Activated CD4-positive, alpha-beta T cell treated with anti-CD3 and anti-CD28 coated beads for 36 hours (primary cell): ENCODE data around the gene PCSK6. TPM values are rescaled to one million over a fixed set of nuclear protein-coding genes. Genes with fewer than 3 reads are reported as not detected.
"Not testable (repeated sequence)": the region's sequence is repeated elsewhere in the genome, so short reads cannot be mapped to it uniquely, and the experiment has no call there.

Source experiments
- ATAC-seq: fragments of 200-7000 bp; cut with Tn5 transposase; one replicate; pipeline ENCODE4 v1.10.0; 2021; ENCODE audit warnings: mild to moderate bottlenecking, moderate library complexity
- CTCF ChIA-PET: fragments of 350-600 bp; sonication (Branson Sonifier 250); formaldehyde crosslinking; loops from one replicate; lab custom pipeline; 2021; ENCODE audit warnings: antibody characterized with exemption; lab: Charles Lee
- POLR2A ChIA-PET: fragments of 350-600 bp; sonication (Branson Sonifier 250); formaldehyde crosslinking; loops from one replicate; lab custom pipeline; 2021; ENCODE audit warnings: antibody characterized with exemption, inconsistent platforms; lab: Charles Lee
- DNase-seq: peaks from one replicate; pipeline ENCODE4 v3.0.0-alpha.2; 2020
- H3K27ac Mint-ChIP-seq: one replicate; pipeline ENCODE4 v1.8.0; 2021; ENCODE audit warnings: mixed read lengths
- H3K27me3 Mint-ChIP-seq: one replicate; pipeline ENCODE4 v1.8.0; 2021; ENCODE audit warnings: mixed read lengths
- H3K36me3 Mint-ChIP-seq: one replicate; pipeline ENCODE4 v1.8.0; 2021; ENCODE audit warnings: low read depth, mixed read lengths
- H3K4me1 Mint-ChIP-seq: one replicate; pipeline ENCODE4 v1.8.0; 2021; ENCODE audit warnings: mixed read lengths
- H3K4me3 Mint-ChIP-seq: one replicate; pipeline ENCODE4 v1.8.0; 2021; ENCODE audit warnings: mild to moderate bottlenecking, moderate library complexity, mixed read lengths
- H3K9me3 Mint-ChIP-seq: one replicate; pipeline ENCODE4 v1.8.0; 2021; ENCODE audit warnings: low read depth, mixed read lengths
- intact Hi-C, 2 experiments: fragments of 100-400 bp; cut with DNase I in 1 of 2; cut with micrococcal nuclease in 1 of 2; formaldehyde crosslinking; loops; one replicate each; pipeline versions ENCODE4 v1.14.2 to v1.15.1; 2022 to 2024; cut with DNase I, micrococcal nuclease
- total RNA-seq, 2 experiments: library from RNA; stranded (reverse); gene quantifications; one replicate each; pipeline ENCODE4 v1.2.3, GENCODE V29; 2021

The PCSK6 gene
- total RNA-seq, 2 experiments from 2014 or later = 0.75 to 0.95 TPM

- Mint-ChIP-seq H3K27ac (no peak overlapping the region), H3K9me3 (no peaks in the 10 kb centered on the region)
Observed at GRCh38 chr15:101349047-101349951, 140.2 kb downstream of the PCSK6 start.

GRCh38 chr15:101348643-101349042, 140.9 kb downstream of the PCSK6 start:
- POLR2A ChIA-PET = no interaction called here
- Mint-ChIP-seq H3K4me1 (no peaks in the 10 kb centered on the region), H3K27me3 (peaks cover 19% of the 10 kb centered on the region), H3K36me3 (no peaks in the 10 kb centered on the region), H3K9me3 (no peaks in the 10 kb centered on the region), H3K27ac (no peak overlapping the region), H3K4me3 (no peak overlapping the region)
- ATAC-seq (no peak), DNase-seq (no peak)
- intact Hi-C loops = no loop called here
- CTCF ChIA-PET = interaction anchor here (1.4 kb wide), 1 partner anchor 309 kb away, joined by 3 read pairs; no protein-coding TSS in a partner anchor

More at GRCh38 chr15:101349047-101349951, 140.2 kb downstream of the PCSK6 start:
- Mint-ChIP-seq H3K4me1 (no peaks in the 10 kb centered on the region), H3K27me3 (peaks cover 17% of the 10 kb centered on the region), H3K36me3 (no peaks in the 10 kb centered on the region), H3K4me3 (no peak overlapping the region)
- ChIA-PET CTCF (interaction anchor here (1.4 kb wide), 1 partner anchor 308 kb away, joined by 3 read pairs; no protein-coding TSS in a partner anchor), POLR2A (no interaction called here)
- intact Hi-C loops = no loop called here
- DNase-seq (no peak), ATAC-seq (no peak)

GRCh38 chr15:101348015-101348414, 141.5 kb downstream of the PCSK6 start:
- no peaks in the 10 kb centered on the region for H3K36me3 Mint-ChIP-seq
- H3K27me3 Mint-ChIP-seq = peaks cover 18% of the 10 kb centered on the region
- POLR2A ChIA-PET = no interaction called here
- DNase-seq (no peak), ATAC-seq (no peak)
- CTCF ChIA-PET = interaction anchor here (1.4 kb wide), 1 partner anchor 309 kb away, joined by 3 read pairs; no protein-coding TSS in a partner anchor
- no peak overlapping the region for H3K4me3 Mint-ChIP-seq
- H3K4me1 Mint-ChIP-seq = no peaks in the 10 kb centered on the region
- intact Hi-C loops = no loop called here
- H3K27ac Mint-ChIP-seq = no peak overlapping the region
- H3K9me3 Mint-ChIP-seq = no peaks in the 10 kb centered on the region

- POLR2A ChIA-PET = no interaction called here
- H3K4me3 Mint-ChIP-seq = no peak overlapping the region
- CTCF ChIA-PET = interaction anchor here (0.7 to 1.0 kb wide), 2 partner anchors 45 to 139 kb away, joined by 3 to 7 read pairs; no protein-coding TSS in a partner anchor
- DNase-seq (no peak), ATAC-seq (no peak)
- intact Hi-C loops = no loop called here
- H3K27me3 Mint-ChIP-seq = peaks cover 17% of the 10 kb centered on the region
- no peak overlapping the region for H3K27ac Mint-ChIP-seq
- no peaks in the 10 kb centered on the region for H3K36me3 Mint-ChIP-seq
- no peaks in the 10 kb centered on the region for H3K9me3 Mint-ChIP-seq
- H3K4me1 Mint-ChIP-seq = no peaks in the 10 kb centered on the region
Observed at GRCh38 chr15:101347454-101347853, 142.1 kb downstream of the PCSK6 start.

- POLR2A ChIA-PET = no interaction called here
- H3K27ac Mint-ChIP-seq = no peak overlapping the region
- no peaks in the 10 kb centered on the region for H3K9me3 Mint-ChIP-seq
- DNase-seq (no peak), ATAC-seq (no peak)
- H3K27me3 Mint-ChIP-seq = peaks cover 20% of the 10 kb centered on the region
- CTCF ChIA-PET = interaction anchor here (0.7 to 1.0 kb wide), 2 partner anchors 44 to 140 kb away, joined by 3 to 7 read pairs; no protein-coding TSS in a partner anchor
- no peaks in the 10 kb centered on the region for H3K4me1 Mint-ChIP-seq
- no peaks in the 10 kb centered on the region for H3K36me3 Mint-ChIP-seq
- intact Hi-C loops = no loop called here
- H3K4me3 Mint-ChIP-seq = no peak overlapping the region
Observed at GRCh38 chr15:101346928-101347327, 142.6 kb downstream of the PCSK6 start.

GRCh38 chr15:101342056-101342455, 147.5 kb downstream of the PCSK6 start:
- H3K27me3 Mint-ChIP-seq = peaks cover 24% of the 10 kb centered on the region
- peaks cover 4% of the 10 kb centered on the region for H3K9me3 Mint-ChIP-seq
- H3K27ac Mint-ChIP-seq = no peak overlapping the region
- no peaks in the 10 kb centered on the region for H3K36me3 Mint-ChIP-seq
- ChIA-PET POLR2A (no interaction called here), CTCF (interaction anchor here (1.1 kb wide), 1 partner anchor 18 kb away, joined by 3 read pairs; no protein-coding TSS in a partner anchor)
- H3K4me3 Mint-ChIP-seq = no peak overlapping the region
- DNase-seq (no peak), ATAC-seq (no peak)
- H3K4me1 Mint-ChIP-seq = no peaks in the 10 kb centered on the region
- intact Hi-C loops = no loop called here

- Mint-ChIP-seq H3K27ac (no peak overlapping the region), H3K4me3 (no peak overlapping the region), H3K4me1 (peaks cover 11% of the 10 kb centered on the region), H3K27me3 (peaks cover 11% of the 10 kb centered on the region), H3K36me3 (peaks cover 6% of the 10 kb centered on the region), H3K9me3 (peaks cover 13% of the 10 kb centered on the region)
- intact Hi-C loops = no loop called here
- DNase-seq = no peak
- ATAC-seq = no peak
- ChIA-PET POLR2A (no interaction called here), CTCF (interaction anchor here (1.3 kb wide), 1 partner anchor 18 kb away, joined by 4 read pairs; no protein-coding TSS in a partner anchor)
Observed at GRCh38 chr15:101338502-101339057, 150.9 kb downstream of the PCSK6 start.

GRCh38 chr15:101337976-101338375, 151.5 kb downstream of the PCSK6 start:
- no peak overlapping the region for H3K4me3 Mint-ChIP-seq
- DNase-seq (no peak), ATAC-seq (no peak)
- POLR2A ChIA-PET = no interaction called here
- peaks cover 6% of the 10 kb centered on the region for H3K36me3 Mint-ChIP-seq
- intact Hi-C loops = no loop called here
- no peak overlapping the region for H3K27ac Mint-ChIP-seq
- peaks cover 14% of the 10 kb centered on the region for H3K4me1 Mint-ChIP-seq
- peaks cover 16% of the 10 kb centered on the region for H3K9me3 Mint-ChIP-seq
- peaks cover 11% of the 10 kb centered on the region for H3K27me3 Mint-ChIP-seq
- CTCF ChIA-PET = no interaction called here

- intact Hi-C loops = loop anchor here (1.0 kb wide), 4 partner anchors 14 to 318 kb away; partner anchors contain the start of genes SNRPA1 (in 1 of the 2) and TM2D3 (in 1 of the 2)
- peak; percentile 99 for ATAC-seq
- Mint-ChIP-seq H3K4me3 (peak overlapping the region; percentile 66), H3K9me3 (peaks cover 19% of the 10 kb centered on the region), H3K4me1 (peaks cover 14% of the 10 kb centered on the region), H3K27ac (peak overlapping the region; percentile 96)
- H3K27me3 Mint-ChIP-seq, H3K36me3 Mint-ChIP-seq: not testable (repeated sequence)
- POLR2A ChIA-PET = interaction anchor here (0.6 kb wide), 2 partner anchors 14 to 534 kb away, joined by 3 to 5 read pairs; no protein-coding TSS in a partner anchor
- peak; percentile 79 for DNase-seq
- CTCF ChIA-PET = interaction anchor here (1.3 kb wide), 1 partner anchor 14 kb away, joined by 5 read pairs; no protein-coding TSS in a partner anchor
Observed at GRCh38 chr15:101333907-101334789, 155.4 kb downstream of the PCSK6 start.

- ATAC-seq (no peak), DNase-seq (no peak)
- peaks cover 7% of the 10 kb centered on the region for H3K27me3 Mint-ChIP-seq
- no peak overlapping the region for H3K27ac Mint-ChIP-seq
- ChIA-PET CTCF (interaction anchor here (0.8 to 1.4 kb wide), 4 partner anchors 20 to 415 kb away, joined by 3 to 4 read pairs (median 4); partner anchors contain the start of gene SNRPA1), POLR2A (no interaction called here)
- H3K4me3 Mint-ChIP-seq = no peak overlapping the region
- peaks cover 16% of the 10 kb centered on the region for H3K9me3 Mint-ChIP-seq
- intact Hi-C loops = no loop called here
- H3K4me1 Mint-ChIP-seq = peaks cover 14% of the 10 kb centered on the region
- H3K36me3 Mint-ChIP-seq = peaks cover 6% of the 10 kb centered on the region
Observed at GRCh38 chr15:101332061-101332467, 157.4 kb downstream of the PCSK6 start.
